COR-L47 (cell line): ENCODE measurements around the gene SLC2A13.
A peak's percentile ranks its signal among the peaks of the same experiment; 100 is the strongest.

Source experiments
- DNase-seq: peaks from one replicate; lab custom pipeline; 2025; lab: John Stamatoyannopoulos, UW

The SLC2A13 gene

GRCh38 chr12:40105515-40106201, at the start of gene SLC2A13:
Gene SLC2A13 (minus strand): TSS chr12:40106081. CDS start chr12:40105808, 273 bp downstream.
- DNase-seq = peak; percentile 78

GRCh38 chr12:40154381-40154780, 48.5 kb upstream of the SLC2A13 start:
- no peak for DNase-seq

- DNase-seq = no peak
Measured at GRCh38 chr12:40153432-40153831, 47.6 kb upstream of the SLC2A13 start.

GRCh38 chr12:40152783-40153383, 47.0 kb upstream of the SLC2A13 start:
- peak; percentile 47 for DNase-seq

- DNase-seq = no peak
Measured at GRCh38 chr12:40149673-40150260, 43.9 kb upstream of the SLC2A13 start.

GRCh38 chr12:40146800-40147797, 41.2 kb upstream of the SLC2A13 start:
- no peak for DNase-seq

GRCh38 chr12:40145896-40146295, 40.0 kb upstream of the SLC2A13 start:
- no peak for DNase-seq

- no peak for DNase-seq
Measured at GRCh38 chr12:40144023-40144422, 38.1 kb upstream of the SLC2A13 start.

GRCh38 chr12:40142001-40142744, 36.3 kb upstream of the SLC2A13 start:
- DNase-seq = no peak

GRCh38 chr12:40138526-40138925, 32.6 kb upstream of the SLC2A13 start:
- no peak for DNase-seq

GRCh38 chr12:40137252-40137651, 31.4 kb upstream of the SLC2A13 start:
- DNase-seq = no peak

GRCh38 chr12:40127408-40127807, 21.5 kb upstream of the SLC2A13 start:
- no peak for DNase-seq

- DNase-seq = no peak
Measured at GRCh38 chr12:40123496-40123895, 17.6 kb upstream of the SLC2A13 start.

- no peak for DNase-seq
Measured at GRCh38 chr12:40122842-40123241, 17.0 kb upstream of the SLC2A13 start.

- DNase-seq = no peak
Measured at GRCh38 chr12:40117818-40118217, 11.9 kb upstream of the SLC2A13 start.

GRCh38 chr12:40110586-40110985, 4.7 kb upstream of the SLC2A13 start:
- no peak for DNase-seq

GRCh38 chr12:40107803-40108620, 2.1 kb upstream of the SLC2A13 start:
- DNase-seq = no peak

GRCh38 chr12:40107098-40107802, 1.4 kb upstream of the SLC2A13 start:
- peak; percentile 93 for DNase-seq

- peak; percentile 8 for DNase-seq
Measured at GRCh38 chr12:40106655-40107054, 774 bp upstream of the SLC2A13 start.

GRCh38 chr12:40106202-40106533, 287 bp upstream of the SLC2A13 start:
- no peak for DNase-seq
